Gastroesophageal sphincter (tissue), 4 donors: ENCODE measurements around the gene KIAA1217. TPM values are rescaled to one million over a fixed set of nuclear protein-coding genes. Genes with fewer than 3 reads are reported as not detected.

Experiments used
- ATAC-seq: fragments of 150-250 bp; one replicate; pipeline ENCODE4 v1.9.1; 2016; ENCODE audit warnings: mild to moderate bottlenecking, moderate library complexity
- H3K27ac ChIP-seq, 4 donors: fragments of 200-600 bp; sonication (generic) in 3 of 4; 1 replicate in 3 of 4; 2 replicates in 1 of 4; pipeline ENCODE4 v1.5.1; 2016 to 2019
- H3K27me3 ChIP-seq: fragments of 200-600 bp; sonication (generic); one replicate; pipeline ENCODE4 v1.5.1; 2019
- H3K36me3 ChIP-seq, 2 donors: fragments of 200-600 bp; sonication (generic); one replicate each; pipeline ENCODE4 v1.5.1; 2019; ENCODE audit warnings: control low read depth in 1 of 2
- H3K4me1 ChIP-seq, 3 donors: fragments of 200-600 bp; sonication (generic); 1 replicate in 2 of 3; 2 replicates in 1 of 3; pipeline ENCODE4 v1.5.1; 2016 to 2019; ENCODE audit warnings: control low read depth in 2 of 3
- H3K4me3 ChIP-seq, 2 donors: fragments of 200-600 bp; sonication (generic); one replicate each; pipeline ENCODE4 v1.5.1; 2019; ENCODE audit warnings: mild to moderate bottlenecking in 1 of 2, moderate library complexity in 1 of 2
- H3K9me3 ChIP-seq, 3 donors: fragments of 200-600 bp; sonication (generic); one replicate each; pipeline ENCODE4 v1.5.1; 2017 to 2019; ENCODE audit warnings: control low read depth in 2 of 3
- EP300 ChIP-seq: sonication (generic); formaldehyde crosslinking; IDR thresholded peaks from one replicate; pipeline ENCODE4 v1.6.1; 2017; ENCODE audit warnings: antibody characterized with exemption, mild to moderate bottlenecking
- POLR2A ChIP-seq, 2 donors: fragments of 450-650 bp; IDR thresholded peaks; one replicate each; pipeline ENCODE4 v1.6.1; 2017; ENCODE audit warnings: antibody characterized with exemption in 2 of 2, mild to moderate bottlenecking in 2 of 2, moderate library complexity in 1 of 2
- POLR2AphosphoS5 ChIP-seq: sonication (generic); formaldehyde crosslinking; IDR thresholded peaks from one replicate; pipeline ENCODE4 v1.6.1; 2017; ENCODE audit warnings: antibody characterized with exemption
- WGBS, 2 donors: methylation state at CpG; one replicate each; pipeline ENCODE4 v1.1.5; 2018; ENCODE audit warnings: low coverage in 1 of 2; 5-methylcytosine and 5-hydroxymethylcytosine counted together
- total RNA-seq, 4 donors: library from RNA; depleted of rRNA; stranded (reverse); fragments of >200 nt; gene quantifications; one replicate each; pipeline ENCODE4 v1.1.0, GENCODE V29; 2016
- TF ChIP-seq, protein P1 (sequence below), 4 experiments: fragments of 200-600 bp in 2 of 4; fragments of 450-650 bp in 2 of 4; sonication (generic) in 1 of 4; IDR thresholded peaks; one replicate each; pipeline ENCODE4 v1.5.1; 2017 to 2019; ENCODE audit warnings: antibody characterized with exemption in 4 of 4, mild to moderate bottlenecking in 2 of 4, moderate library complexity in 2 of 4

The KIAA1217 gene
- total RNA-seq, 4 donors from 2014 or later, result 9.7 to 15.3 (median 12.7) TPM

DNA sequence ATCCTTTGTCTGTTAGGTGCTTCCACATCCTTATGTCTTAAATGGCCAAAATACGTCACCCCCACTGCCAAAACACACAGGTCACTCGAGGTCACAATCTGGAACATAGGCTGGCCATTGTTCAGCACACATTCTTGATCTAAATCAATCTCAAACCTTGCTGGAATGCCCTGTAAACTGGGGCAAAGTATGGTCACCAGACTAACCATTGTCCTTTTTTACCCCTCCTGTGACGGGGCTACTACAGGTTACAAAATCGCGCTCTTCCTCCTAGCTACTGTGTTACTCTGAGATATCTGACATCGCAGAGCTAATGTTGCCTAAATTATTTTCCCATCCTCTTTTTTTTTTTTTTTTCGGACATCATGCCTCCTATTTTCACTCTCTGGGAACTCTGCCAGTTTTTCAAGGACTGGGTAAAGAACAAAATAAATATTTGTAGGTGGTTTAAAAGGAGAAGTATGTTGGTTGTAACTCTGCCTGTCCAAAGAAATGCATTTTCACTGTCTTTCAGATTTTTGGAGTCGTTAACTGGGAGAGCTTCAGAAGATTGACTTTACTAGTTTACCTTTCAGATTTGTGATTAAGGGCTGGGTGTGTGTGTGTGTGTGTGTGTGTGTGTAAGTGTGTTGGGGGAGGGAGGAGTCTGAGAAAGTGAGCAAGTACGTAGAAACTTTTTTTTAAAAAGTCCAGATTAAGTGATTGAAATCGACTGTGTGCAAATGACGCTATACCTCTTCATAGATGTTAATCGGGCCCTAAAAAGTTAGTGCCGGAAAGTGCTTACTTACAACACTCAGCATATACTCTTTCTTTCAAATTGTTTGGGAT is 942 bp upstream of the KIAA1217 start:
- 31 to 37% methylated on average over 13 of the region's 13 CpGs for WGBS, 2 donors
- Histone ChIP-seq H3K27me3 (no peaks in the 10 kb centered on the region), H3K27ac (peak overlapping the region; percentile 43 to 92 (median 86)), H3K36me3 (no peaks in the 10 kb centered on the region), H3K4me3 (peak overlapping the region; percentile 45 to 58), H3K9me3 (no peaks in the 10 kb centered on the region), H3K4me1 (peaks cover 3 to 36% (median 5%) of the 10 kb centered on the region in 3 donors)
- peak; percentile 57 for ATAC-seq
- no peak for TF ChIP-seq EP300
- TF ChIP-seq, protein P1, sequence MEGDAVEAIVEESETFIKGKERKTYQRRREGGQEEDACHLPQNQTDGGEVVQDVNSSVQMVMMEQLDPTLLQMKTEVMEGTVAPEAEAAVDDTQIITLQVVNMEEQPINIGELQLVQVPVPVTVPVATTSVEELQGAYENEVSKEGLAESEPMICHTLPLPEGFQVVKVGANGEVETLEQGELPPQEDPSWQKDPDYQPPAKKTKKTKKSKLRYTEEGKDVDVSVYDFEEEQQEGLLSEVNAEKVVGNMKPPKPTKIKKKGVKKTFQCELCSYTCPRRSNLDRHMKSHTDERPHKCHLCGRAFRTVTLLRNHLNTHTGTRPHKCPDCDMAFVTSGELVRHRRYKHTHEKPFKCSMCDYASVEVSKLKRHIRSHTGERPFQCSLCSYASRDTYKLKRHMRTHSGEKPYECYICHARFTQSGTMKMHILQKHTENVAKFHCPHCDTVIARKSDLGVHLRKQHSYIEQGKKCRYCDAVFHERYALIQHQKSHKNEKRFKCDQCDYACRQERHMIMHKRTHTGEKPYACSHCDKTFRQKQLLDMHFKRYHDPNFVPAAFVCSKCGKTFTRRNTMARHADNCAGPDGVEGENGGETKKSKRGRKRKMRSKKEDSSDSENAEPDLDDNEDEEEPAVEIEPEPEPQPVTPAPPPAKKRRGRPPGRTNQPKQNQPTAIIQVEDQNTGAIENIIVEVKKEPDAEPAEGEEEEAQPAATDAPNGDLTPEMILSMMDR (IDR thresholded peaks at IDR 0.05), result no peak

DNA sequence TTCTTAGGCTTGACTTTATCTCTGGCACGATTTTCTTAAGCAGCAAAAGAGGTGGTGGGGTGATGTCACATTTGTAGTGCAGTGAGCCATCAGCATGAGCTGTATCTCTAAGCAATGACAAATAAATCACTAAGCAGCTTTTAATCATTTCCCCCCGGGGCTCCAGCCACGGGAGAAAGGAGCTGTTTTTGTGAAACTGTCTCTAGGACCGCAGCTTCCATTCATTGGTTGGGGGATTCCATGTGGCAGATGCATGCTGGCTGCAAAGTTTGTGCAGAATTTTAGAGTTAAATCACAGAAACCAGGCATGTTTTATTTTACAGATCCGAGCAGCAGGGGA is 464 bp downstream of the KIAA1217 start:
- Histone ChIP-seq H3K36me3 (no peaks in the 10 kb centered on the region), H3K27ac (peak overlapping the region; percentile 22 to 92 (median 86)), H3K4me3 (peak overlapping the region; percentile 45 to 58), H3K4me1 (peaks cover 3 to 37% (median 5%) of the 10 kb centered on the region in 3 donors), H3K27me3 (no peaks in the 10 kb centered on the region), H3K9me3 (no peaks in the 10 kb centered on the region)
- ATAC-seq, result peak; percentile 30
- TF ChIP-seq, protein P1 (IDR thresholded peaks at IDR 0.05), result no peak
- no peak for TF ChIP-seq POLR2A (IDR thresholded peaks at IDR 0.05)
- no peak for TF ChIP-seq POLR2AphosphoS5
- no peak for TF ChIP-seq EP300
- WGBS, 2 donors, result 0% methylated on average over 3 to 5 of the region's 5 CpGs

DNA sequence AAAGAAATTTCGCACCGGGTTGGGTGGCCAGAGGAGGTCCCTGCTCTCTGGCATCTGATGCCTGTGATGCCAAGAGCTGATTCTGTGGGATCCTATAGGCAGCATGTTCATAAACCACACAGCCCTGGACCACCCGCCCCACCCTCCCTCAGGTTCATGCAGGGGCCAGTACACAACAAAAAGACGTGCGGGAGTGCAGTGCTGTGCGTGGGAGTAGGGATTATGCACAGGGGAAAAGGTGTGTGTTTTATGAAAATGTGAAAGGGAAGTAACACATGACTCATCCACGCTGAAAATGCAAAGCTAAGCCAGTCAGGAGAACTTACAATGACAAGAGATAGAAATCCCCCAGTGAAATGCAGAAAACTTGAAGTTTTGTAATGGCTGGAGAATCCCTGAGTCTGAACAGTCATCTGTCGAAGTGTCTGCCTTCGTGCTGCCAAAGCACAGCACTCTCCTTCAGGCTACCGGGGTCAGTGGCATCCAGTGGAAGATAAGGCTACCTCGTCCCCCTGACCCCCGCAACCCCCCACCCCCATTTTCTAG is 1.1 kb downstream of the KIAA1217 start:
- Histone ChIP-seq H3K4me3 (peak overlapping the region; percentile 45 to 58), H3K27me3 (no peaks in the 10 kb centered on the region), H3K9me3 (no peaks in the 10 kb centered on the region), H3K27ac (peak overlapping the region in 3 of 4 donors; percentile 85 to 92 (median 88)), H3K36me3 (no peaks in the 10 kb centered on the region), H3K4me1 (peaks cover 3 to 43% (median 5%) of the 10 kb centered on the region in 3 donors)
- ATAC-seq, result no peak
- TF ChIP-seq POLR2A (IDR thresholded peaks at IDR 0.05) (no peak), EP300 (no peak), POLR2AphosphoS5 (no peak)
- TF ChIP-seq, protein P1 (IDR thresholded peaks at IDR 0.05), result no peak
- 0 to 6% methylated on average over 6 of the region's 12 CpGs for WGBS, 2 donors

DNA sequence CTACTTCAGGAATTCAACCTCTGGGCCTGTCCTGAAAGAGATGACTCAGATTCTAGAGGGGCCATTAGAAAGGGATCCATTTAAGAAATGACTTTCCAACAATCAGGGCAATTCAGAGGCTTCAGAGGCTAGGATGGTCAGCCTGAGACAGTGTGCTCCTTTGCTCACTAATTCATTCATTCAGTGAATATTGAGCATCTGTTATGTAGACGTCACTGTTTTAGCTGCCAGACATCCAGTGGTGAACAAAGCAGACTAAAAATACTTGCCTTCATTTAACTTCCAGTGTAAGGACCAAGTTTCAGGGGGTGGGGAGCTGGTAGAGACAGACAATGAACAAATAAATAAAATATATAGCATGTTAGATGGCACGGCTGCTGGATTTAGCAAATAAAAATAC is 1.6 kb downstream of the KIAA1217 start:
- Histone ChIP-seq H3K4me3 (peak overlapping the region in 1 of 2 donors; percentile 58), H3K27me3 (no peaks in the 10 kb centered on the region), H3K36me3 (no peaks in the 10 kb centered on the region), H3K4me1 (peaks cover 3 to 48% (median 5%) of the 10 kb centered on the region in 3 donors), H3K9me3 (no peaks in the 10 kb centered on the region), H3K27ac (peak overlapping the region in 3 of 4 donors; percentile 85 to 92 (median 88))
- 45 to 49% methylated on average over 2 of the region's 2 CpGs for whole genome bisulfite sequencing, 2 donors
- no peak for TF ChIP-seq EP300
- TF ChIP-seq, protein P1 (IDR thresholded peaks at IDR 0.05), result no peak
- ATAC-seq, result no peak

DNA sequence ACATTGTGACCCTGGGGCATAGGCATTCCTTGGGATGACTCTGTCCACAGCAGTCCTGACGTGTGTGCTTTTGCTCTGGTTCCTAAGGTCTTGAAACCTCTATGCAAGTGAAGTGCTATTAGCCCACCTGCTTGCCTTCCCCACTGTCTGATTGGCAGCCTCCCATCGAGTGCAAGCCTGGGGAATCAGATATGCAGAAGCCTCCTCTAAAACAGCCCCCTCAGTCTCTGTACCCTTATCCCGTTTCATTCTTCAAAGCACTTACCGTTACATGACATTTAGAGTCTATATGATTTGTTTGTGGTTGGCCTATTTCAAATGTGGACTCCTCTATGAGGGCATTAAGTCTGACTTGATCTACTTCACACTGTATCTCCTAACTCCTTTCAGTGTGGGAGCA is 4.3 kb downstream of the KIAA1217 start:
- no peaks in the 10 kb centered on the region for H3K27me3 ChIP-seq
- 84 to 100% methylated on average over 2 to 4 of the region's 4 CpGs for WGBS, 2 donors
- no peak for TF ChIP-seq POLR2A (IDR thresholded peaks at IDR 0.05)
- no peak for TF ChIP-seq POLR2AphosphoS5
- TF ChIP-seq EP300, result no peak
- TF ChIP-seq, protein P1 (IDR thresholded peaks at IDR 0.05), result no peak
- peak overlapping the region in 1 of 4 donors; percentile 37 for H3K27ac ChIP-seq
- H3K9me3 ChIP-seq, result no peaks in the 10 kb centered on the region
- peaks cover 3 to 43% (median 9%) of the 10 kb centered on the region in 3 donors for H3K4me1 ChIP-seq
- ATAC-seq, result no peak
- no peak overlapping the region for H3K4me3 ChIP-seq
- no peaks in the 10 kb centered on the region for H3K36me3 ChIP-seq
